Neural progenitor cell (in vitro differentiated cells): ENCODE measurements around the gene GPR137C.

Experiments
- EZH2 ChIP-seq: fragments of 200-600 bp; sonication (generic); IDR thresholded peaks from 2 replicates; pipeline ENCODE4 v1.6.1; 2017; ENCODE audit warnings: antibody characterized with exemption, mild to moderate bottlenecking, moderate library complexity
- EZH2phosphoT487 ChIP-seq: fragments of 200-600 bp; sonication (generic); IDR thresholded peaks from 2 replicates; pipeline ENCODE4 v1.6.1; 2017; ENCODE audit warnings: antibody characterized with exemption
- TF ChIP-seq, protein P1 (sequence below): fragments of 200-600 bp; sonication (generic); IDR thresholded peaks from 2 replicates; pipeline ENCODE4 v1.5.1; 2017; ENCODE audit warnings: antibody characterized with exemption, mild to moderate bottlenecking

DNA sequence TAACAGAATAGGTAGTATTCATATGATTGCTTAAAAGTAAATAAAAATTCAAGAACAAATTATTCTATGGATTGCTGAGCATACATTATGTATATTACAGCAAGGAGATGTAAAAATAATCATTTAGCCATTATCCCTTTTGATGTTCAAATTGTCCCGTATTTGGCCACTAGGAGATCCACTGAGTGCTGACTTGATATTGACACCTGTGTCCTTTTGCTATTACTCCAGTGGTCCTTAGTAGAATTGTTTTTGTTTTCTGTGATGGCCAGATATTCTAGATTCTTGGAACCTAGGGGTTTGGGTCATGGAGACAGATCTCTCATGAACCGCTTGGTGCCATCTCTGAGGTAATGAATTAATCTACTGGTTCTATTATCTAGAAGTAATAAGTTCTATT, 126.0 kb downstream of the GPR137C start:
- TF ChIP-seq, protein P1, sequence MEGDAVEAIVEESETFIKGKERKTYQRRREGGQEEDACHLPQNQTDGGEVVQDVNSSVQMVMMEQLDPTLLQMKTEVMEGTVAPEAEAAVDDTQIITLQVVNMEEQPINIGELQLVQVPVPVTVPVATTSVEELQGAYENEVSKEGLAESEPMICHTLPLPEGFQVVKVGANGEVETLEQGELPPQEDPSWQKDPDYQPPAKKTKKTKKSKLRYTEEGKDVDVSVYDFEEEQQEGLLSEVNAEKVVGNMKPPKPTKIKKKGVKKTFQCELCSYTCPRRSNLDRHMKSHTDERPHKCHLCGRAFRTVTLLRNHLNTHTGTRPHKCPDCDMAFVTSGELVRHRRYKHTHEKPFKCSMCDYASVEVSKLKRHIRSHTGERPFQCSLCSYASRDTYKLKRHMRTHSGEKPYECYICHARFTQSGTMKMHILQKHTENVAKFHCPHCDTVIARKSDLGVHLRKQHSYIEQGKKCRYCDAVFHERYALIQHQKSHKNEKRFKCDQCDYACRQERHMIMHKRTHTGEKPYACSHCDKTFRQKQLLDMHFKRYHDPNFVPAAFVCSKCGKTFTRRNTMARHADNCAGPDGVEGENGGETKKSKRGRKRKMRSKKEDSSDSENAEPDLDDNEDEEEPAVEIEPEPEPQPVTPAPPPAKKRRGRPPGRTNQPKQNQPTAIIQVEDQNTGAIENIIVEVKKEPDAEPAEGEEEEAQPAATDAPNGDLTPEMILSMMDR, result peak; percentile 47
- TF ChIP-seq EZH2 (no peak), EZH2phosphoT487 (no peak)
